Glutamatergic neuron (in vitro differentiated cells): Measurements from ENCODE around the gene SYNE1. TPM values are rescaled to one million over a fixed set of nuclear protein-coding genes. Genes with fewer than 3 reads are reported as not detected.

Source experiments
- DNase-seq: peaks from one replicate; pipeline ENCODE4 v3.0.0; 2022
- H3K27ac Mint-ChIP-seq: one replicate; pipeline ENCODE4 v1.8.0; 2020; ENCODE audit warnings: mild to moderate bottlenecking, mixed read lengths, inconsistent platforms; ENCODE audit not compliant: unreplicated experiment
- H3K27me3 Mint-ChIP-seq: one replicate; pipeline ENCODE4 v1.8.0; 2020; ENCODE audit warnings: mild to moderate bottlenecking, moderate library complexity, mixed read lengths, inconsistent platforms; ENCODE audit not compliant: unreplicated experiment
- H3K36me3 Mint-ChIP-seq: one replicate; pipeline ENCODE4 v1.8.0; 2020; ENCODE audit warnings: mild to moderate bottlenecking, mixed read lengths, inconsistent platforms; ENCODE audit not compliant: unreplicated experiment
- H3K4me1 Mint-ChIP-seq: one replicate; pipeline ENCODE4 v1.8.0; 2020; ENCODE audit warnings: mild to moderate bottlenecking, low read depth, mixed read lengths, inconsistent platforms; ENCODE audit not compliant: unreplicated experiment
- H3K4me3 Mint-ChIP-seq: one replicate; pipeline ENCODE4 v1.8.0; 2020; ENCODE audit warnings: mild to moderate bottlenecking, mixed read lengths, inconsistent platforms; ENCODE audit not compliant: unreplicated experiment
- H3K9me3 Mint-ChIP-seq: one replicate; pipeline ENCODE4 v1.8.0; 2020; ENCODE audit warnings: mild to moderate bottlenecking, moderate library complexity, mixed read lengths, inconsistent platforms; ENCODE audit not compliant: unreplicated experiment
- CTCF ChIP-seq: fragments of 200-600 bp; sonication (generic); IDR thresholded peaks from one replicate; pipeline ENCODE4 v1.5.0; 2021; ENCODE audit not compliant: partially characterized antibody, unreplicated experiment
- total RNA-seq: library from RNA; stranded (reverse); fragmentation: NEBNext Ultra II Directional; extraction: Animal tissue kit (Norgen Biotek cat#: 25700); gene quantifications from one replicate; pipeline ENCODE4 v1.2.1, GENCODE V29; 2021; ENCODE audit not compliant: unreplicated experiment

The SYNE1 gene
- total RNA-seq, 1 donor from 2014 or later = 23.4 TPM

- peaks cover 14% of the 10 kb centered on the region for H3K4me1 Mint-ChIP-seq
- H3K27me3 Mint-ChIP-seq = peaks cover 15% of the 10 kb centered on the region
- peak; percentile 70 for DNase-seq
- no peaks in the 10 kb centered on the region for H3K36me3 Mint-ChIP-seq
- no peak for TF ChIP-seq CTCF
- H3K27ac Mint-ChIP-seq = peak overlapping the region; percentile 79
- H3K4me3 Mint-ChIP-seq = peak overlapping the region; percentile 97
- peaks cover 3% of the 10 kb centered on the region for H3K9me3 Mint-ChIP-seq
Measured at GRCh38 chr6:152636609-152637295, 410 bp downstream of the SYNE1 start.

DNA sequence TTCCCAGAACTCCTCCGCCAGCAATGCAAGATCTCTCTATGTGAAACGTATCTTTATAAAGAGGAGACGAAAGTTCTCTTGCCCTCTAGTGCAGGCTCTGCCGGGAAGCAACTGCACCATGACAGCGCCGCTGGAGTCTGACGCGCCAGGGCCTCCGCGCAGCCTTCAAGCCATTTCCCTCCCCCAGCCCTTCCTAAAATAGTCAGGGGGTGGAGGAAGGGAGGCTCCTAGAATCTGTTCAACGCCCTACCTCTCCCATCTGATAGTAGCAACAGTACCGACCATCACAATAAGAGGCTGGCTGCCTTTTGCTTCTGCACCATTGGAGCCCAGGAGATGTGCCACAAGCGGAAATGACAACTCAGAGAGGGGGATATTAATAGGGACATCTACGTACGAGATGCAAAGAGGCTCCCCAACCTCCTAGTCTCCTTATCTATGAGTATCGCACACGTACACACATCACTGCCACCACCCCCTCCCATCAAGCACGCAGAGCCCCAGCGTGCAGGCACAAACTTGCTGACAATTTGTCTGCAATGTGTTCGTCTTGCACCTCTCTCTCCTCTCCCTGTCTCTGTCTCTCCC, 1.0 kb downstream of the SYNE1 start:
- Mint-ChIP-seq H3K4me1 (peaks cover 14% of the 10 kb centered on the region), H3K9me3 (peaks cover 3% of the 10 kb centered on the region), H3K4me3 (peak overlapping the region; percentile 97), H3K27ac (peak overlapping the region; percentile 79), H3K36me3 (no peaks in the 10 kb centered on the region), H3K27me3 (peaks cover 14% of the 10 kb centered on the region)
- peak; percentile 35 for DNase-seq
- TF ChIP-seq CTCF = no peak

DNA sequence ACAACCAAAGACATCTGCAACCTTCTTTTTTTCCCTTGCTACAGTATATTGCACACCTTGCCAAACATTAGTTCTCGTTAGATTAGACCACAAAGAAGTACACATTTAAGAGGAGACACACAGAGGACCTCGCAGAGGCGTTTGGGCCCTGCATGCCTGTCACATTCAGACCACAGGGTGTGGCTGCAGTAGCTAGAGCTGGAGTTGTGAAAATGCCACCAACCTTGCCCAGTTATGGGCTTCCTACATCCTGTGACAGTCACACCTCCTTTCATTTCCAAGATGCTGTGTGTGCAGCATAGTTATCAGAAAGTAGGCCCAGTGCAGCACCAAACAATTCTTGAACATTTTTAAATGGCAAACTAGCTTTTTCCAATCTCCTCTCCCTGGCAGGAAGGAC, 2.4 kb downstream of the SYNE1 start:
- H3K4me3 Mint-ChIP-seq = no peak overlapping the region
- H3K27ac Mint-ChIP-seq = no peak overlapping the region
- no peak for TF ChIP-seq CTCF
- peaks cover 14% of the 10 kb centered on the region for H3K4me1 Mint-ChIP-seq
- peaks cover 3% of the 10 kb centered on the region for H3K9me3 Mint-ChIP-seq
- peaks cover 13% of the 10 kb centered on the region for H3K27me3 Mint-ChIP-seq
- H3K36me3 Mint-ChIP-seq = no peaks in the 10 kb centered on the region
- no peak for DNase-seq

DNA sequence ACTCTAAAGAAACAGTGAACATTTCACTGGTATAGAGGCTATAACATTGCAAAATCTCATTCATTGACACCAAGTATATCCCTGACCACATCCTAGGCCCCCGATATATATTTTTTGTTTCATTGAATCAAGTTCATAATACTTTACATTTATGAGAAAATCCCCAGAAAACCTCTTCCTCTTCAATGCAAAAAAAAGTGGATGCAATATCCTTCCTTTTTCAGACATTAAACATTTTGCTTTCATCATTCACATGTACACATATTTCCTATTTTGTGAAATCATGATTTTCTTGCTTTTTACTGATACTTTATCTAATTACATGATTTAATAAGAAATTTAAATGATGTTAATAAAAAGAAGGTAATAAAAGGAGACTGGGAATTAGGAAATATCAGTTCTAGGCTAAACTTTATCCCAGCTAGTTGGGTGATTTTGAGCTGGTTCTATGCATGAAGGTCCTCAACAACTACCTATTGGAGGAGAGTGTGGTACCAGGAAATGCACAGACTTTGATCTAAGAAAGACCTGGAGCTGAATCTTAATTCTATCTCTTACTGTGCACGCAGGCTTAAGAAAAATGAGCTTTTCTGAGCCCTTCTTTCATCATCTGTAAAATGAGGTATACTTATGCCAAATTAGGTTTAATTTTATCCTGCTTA, 4.9 kb downstream of the SYNE1 start:
- TF ChIP-seq CTCF = no peak
- no peak for DNase-seq
- Mint-ChIP-seq H3K9me3 (no peaks in the 10 kb centered on the region), H3K27me3 (peaks cover 5% of the 10 kb centered on the region), H3K4me3 (no peak overlapping the region), H3K36me3 (no peaks in the 10 kb centered on the region), H3K4me1 (peaks cover 14% of the 10 kb centered on the region), H3K27ac (no peak overlapping the region)

DNA sequence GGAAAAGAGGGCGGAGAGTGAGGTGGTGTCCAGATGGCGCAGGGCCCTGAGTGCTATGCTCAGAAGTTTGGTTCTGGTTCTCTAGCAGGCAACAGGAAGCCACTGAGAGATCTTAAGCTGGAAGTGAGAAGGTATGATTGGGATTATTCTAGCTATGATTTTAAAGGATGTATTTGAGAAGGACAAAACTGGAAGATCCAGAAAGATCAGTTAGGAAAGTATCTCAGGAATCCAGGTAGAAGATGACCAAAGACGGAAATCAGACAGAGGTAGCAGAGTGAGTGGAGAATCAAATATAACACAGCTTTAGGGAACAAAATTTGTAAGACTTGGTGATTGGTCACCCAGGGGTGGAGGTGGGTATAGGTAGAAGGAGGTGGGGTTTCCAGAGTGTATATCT, 5.8 kb downstream of the SYNE1 start:
- peaks cover 14% of the 10 kb centered on the region for H3K4me1 Mint-ChIP-seq
- no peak for TF ChIP-seq CTCF
- H3K36me3 Mint-ChIP-seq = no peaks in the 10 kb centered on the region
- no peak for DNase-seq
- no peaks in the 10 kb centered on the region for H3K9me3 Mint-ChIP-seq
- H3K27ac Mint-ChIP-seq = no peak overlapping the region
- peaks cover 4% of the 10 kb centered on the region for H3K27me3 Mint-ChIP-seq
- no peak overlapping the region for H3K4me3 Mint-ChIP-seq
